DND-41 (cell line): ENCODE measurements around the gene FOS.
"Not testable (repeated sequence)": the region's sequence is repeated elsewhere in the genome, so short reads cannot be mapped to it uniquely, and the experiment has no call there.

Experiments used
- ATAC-seq: fragments of 200-7000 bp; cut with Tn5 transposase; 3 replicates; pipeline ENCODE4 v1.9.1; 2021; ENCODE audit warnings: low read depth; ENCODE audit not compliant: insufficient read depth
- DNase-seq: peaks from one replicate; pipeline ENCODE4 v3.0.0-alpha.2; 2020
- H2AFZ ChIP-seq: 2 replicates; pipeline ENCODE4 v1.6.0; 2012; ENCODE audit warnings: low read depth, low read length
- H3K27ac ChIP-seq: 2 replicates; pipeline ENCODE4 v1.5.1; 2012; ENCODE audit warnings: low read length, inconsistent platforms
- H3K27me3 ChIP-seq: fragments of 200-600 bp; sonication (generic); 2 replicates; pipeline ENCODE4 v1.6.0; 2012; ENCODE audit warnings: low read length, mild to moderate bottlenecking, inconsistent platforms; ENCODE audit not compliant: insufficient read depth, poor library complexity
- H3K36me3 ChIP-seq: 2 replicates; pipeline ENCODE4 v1.5.1; 2012; ENCODE audit warnings: low read length, inconsistent platforms; ENCODE audit not compliant: insufficient read depth
- H3K4me1 ChIP-seq: 2 replicates; pipeline ENCODE4 v1.5.1; 2012; ENCODE audit warnings: mild to moderate bottlenecking, low read length; ENCODE audit not compliant: insufficient read depth
- H3K4me2 ChIP-seq: 2 replicates; pipeline ENCODE4 v1.6.0; 2012; ENCODE audit warnings: mild to moderate bottlenecking, moderate library complexity, low read length, inconsistent platforms; ENCODE audit not compliant: insufficient read depth
- H3K4me3 ChIP-seq, 2 experiments: fragments of 200-600 bp in 1 of 2; shearing (Covaris generic) in 1 of 2; 2 replicates each; pipeline ENCODE4 v1.5.1; 2012 to 2016; ENCODE audit warnings: inconsistent platforms in 2 of 2, low read length in 2 of 2, mild to moderate bottlenecking in 2 of 2, low read depth in 1 of 2, moderate library complexity in 1 of 2
- H3K79me2 ChIP-seq: 2 replicates; pipeline ENCODE4 v1.6.0; 2012; ENCODE audit warnings: low read length, inconsistent platforms; ENCODE audit not compliant: insufficient read depth
- H3K9ac ChIP-seq: 2 replicates; pipeline ENCODE4 v1.6.0; 2012; ENCODE audit warnings: low read depth, mild to moderate bottlenecking, inconsistent platforms, low read length, moderate library complexity
- H3K9me3 ChIP-seq: 2 replicates; pipeline ENCODE4 v1.5.1; 2012; ENCODE audit warnings: low read length, moderate library complexity, mild to moderate bottlenecking, inconsistent platforms; ENCODE audit not compliant: insufficient read depth, severe bottlenecking
- H4K20me1 ChIP-seq: 2 replicates; pipeline ENCODE4 v1.6.0; 2012; ENCODE audit warnings: low read length; ENCODE audit not compliant: insufficient read depth
- CTCF ChIP-seq: IDR thresholded peaks from 2 replicates; pipeline ENCODE4 v1.5.1; 2012; ENCODE audit warnings: borderline replicate concordance, low read length, moderate library complexity, mild to moderate bottlenecking; ENCODE audit not compliant: poor library complexity, severe bottlenecking; ENCODE audit errors: extremely low read depth
- EZH2 ChIP-seq: IDR thresholded peaks from 3 replicates; pipeline ENCODE4 v1.6.1; 2012; ENCODE audit warnings: borderline replicate concordance, low read depth, mild to moderate bottlenecking, moderate library complexity, low read length, inconsistent platforms; ENCODE audit not compliant: severe bottlenecking

FOS gene

GRCh38 chr14:75280831-75281653 lies 2.4 kb downstream of the FOS start:
- no peak for TF ChIP-seq CTCF
- no peak for TF ChIP-seq EZH2
- Histone ChIP-seq H3K27me3 (peaks cover 32% of the 10 kb centered on the region), H3K9ac (no peak overlapping the region), H4K20me1 (peaks cover 31% of the 10 kb centered on the region), H3K79me2 (no peaks in the 10 kb centered on the region), H3K27ac (no peak overlapping the region), H3K4me3 (no peak overlapping the region), H3K36me3 (no peaks in the 10 kb centered on the region), H3K9me3 (no peaks in the 10 kb centered on the region), H2AFZ (no peak overlapping the region), H3K4me2 (no peak overlapping the region), H3K4me1 (peaks cover 30% of the 10 kb centered on the region)
- DNase-seq (no peak), ATAC-seq (no peak)

- DNase-seq (no peak), ATAC-seq (no peak)
- peaks cover 30% of the 10 kb centered on the region for H3K4me1 ChIP-seq
- H3K4me2 ChIP-seq = no peak overlapping the region
- no peak overlapping the region for H3K4me3 ChIP-seq
- no peak overlapping the region for H3K9ac ChIP-seq
- H3K27me3 ChIP-seq = peaks cover 28% of the 10 kb centered on the region
- H2AFZ ChIP-seq = no peak overlapping the region
- no peak overlapping the region for H3K27ac ChIP-seq
- no peaks in the 10 kb centered on the region for H3K9me3 ChIP-seq
- TF ChIP-seq EZH2 (no peak), CTCF (no peak)
- H3K79me2 ChIP-seq = no peaks in the 10 kb centered on the region
- peaks cover 28% of the 10 kb centered on the region for H4K20me1 ChIP-seq
- no peaks in the 10 kb centered on the region for H3K36me3 ChIP-seq
Measured at GRCh38 chr14:75281654-75282019, 3.0 kb downstream of the FOS start.

- H3K9me3 ChIP-seq = no peaks in the 10 kb centered on the region
- H3K4me3 ChIP-seq = no peak overlapping the region
- H2AFZ ChIP-seq = no peak overlapping the region
- peaks cover 26% of the 10 kb centered on the region for H3K27me3 ChIP-seq
- DNase-seq (no peak), ATAC-seq (no peak)
- H3K4me1 ChIP-seq = peaks cover 25% of the 10 kb centered on the region
- H3K36me3 ChIP-seq = no peaks in the 10 kb centered on the region
- H3K27ac ChIP-seq = no peak overlapping the region
- H3K9ac ChIP-seq = no peak overlapping the region
- peaks cover 27% of the 10 kb centered on the region for H4K20me1 ChIP-seq
- H3K79me2 ChIP-seq = no peaks in the 10 kb centered on the region
- TF ChIP-seq CTCF (no peak), EZH2 (no peak)
- H3K4me2 ChIP-seq = no peak overlapping the region
Measured at GRCh38 chr14:75282170-75282554, 3.5 kb downstream of the FOS start.

- ATAC-seq, H3K27ac ChIP-seq, H3K4me2 ChIP-seq, H3K79me2 ChIP-seq, H3K9me3 ChIP-seq, H3K4me3 ChIP-seq, DNase-seq, H2AFZ ChIP-seq, H3K36me3 ChIP-seq, H3K9ac ChIP-seq: not testable (repeated sequence)
- H4K20me1 ChIP-seq = peaks cover 22% of the 10 kb centered on the region
- H3K4me1 ChIP-seq = peaks cover 20% of the 10 kb centered on the region
- peaks cover 21% of the 10 kb centered on the region for H3K27me3 ChIP-seq
Measured at GRCh38 chr14:75282555-75283161, 4.0 kb downstream of the FOS start.
